HepG2 (cell line): ENCODE results near the gene ASPHD1.
"Not testable (repeated sequence)": the region's sequence is repeated elsewhere in the genome, so short reads cannot be mapped to it uniquely, and the experiment has no call there.

Source experiments
- NPAS2 ChIP-seq: sonication (generic); formaldehyde crosslinking; IDR thresholded peaks from 2 replicates; pipeline ENCODE4 v1.8.0; 2022; ENCODE audit warnings: mild to moderate bottlenecking, missing genetic modification reagents, borderline replicate concordance
- USF2 ChIP-seq, 2 experiments: sonication (generic) in 1 of 2; formaldehyde crosslinking in 1 of 2; IDR thresholded peaks; 2 replicates each; pipeline versions ENCODE4 v1.5.1 to v1.6.1; 2011 to 2020; ENCODE audit warnings: borderline replicate concordance in 1 of 2, low read depth in 1 of 2, low read length in 1 of 2, mild to moderate bottlenecking in 1 of 2, missing genetic modification reagents in 1 of 2, moderate library complexity in 1 of 2
- ZBTB43 ChIP-seq: sonication (generic); formaldehyde crosslinking; conservative IDR thresholded peaks from 2 replicates; pipeline ENCODE4 v1.4.0; 2020; ENCODE audit warnings: missing genetic modification reagents
- ZNF629 ChIP-seq: sonication (generic); formaldehyde crosslinking; conservative IDR thresholded peaks from 2 replicates; pipeline ENCODE4 v1.5.0; 2020; ENCODE audit warnings: missing genetic modification reagents

DNA sequence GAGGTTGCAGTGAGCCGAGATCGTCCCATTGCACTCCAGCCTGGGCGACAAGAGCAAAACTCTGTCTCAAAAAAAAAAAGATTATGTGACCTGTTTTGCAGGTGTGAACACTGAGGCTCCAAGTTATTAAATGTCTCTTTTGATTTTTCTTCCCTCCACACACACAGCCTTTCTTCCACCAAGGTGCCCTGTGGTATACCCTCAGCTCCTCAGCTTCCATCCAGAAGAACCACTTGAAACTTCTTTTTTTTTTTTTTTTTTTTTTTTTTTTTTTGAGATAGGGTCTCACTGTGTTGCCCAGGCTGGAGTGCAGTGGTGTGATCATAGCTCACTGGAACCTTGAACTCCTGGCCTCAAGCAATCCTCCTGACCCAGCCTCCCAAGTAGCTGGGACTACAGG, 10.9 kb upstream of the ASPHD1 start:
- TF ChIP-seq USF2 (IDR thresholded peaks at IDR 0.05; ENCODE audit: low read depth, low read length); USF2 (CRISPR knock-in tag; IDR thresholded peaks at IDR 0.05; ENCODE audit: borderline replicate concordance); NPAS2 (CRISPR knock-in tag); ZBTB43; ZNF629: not testable (repeated sequence)
